Endothelial cell of umbilical vein (primary cell): ENCODE measurements around the gene NKX1-2. TPM values are rescaled to one million over a fixed set of nuclear protein-coding genes. Genes with fewer than 3 reads are reported as not detected.

Experiments used
- BruUV-seq: library from RNA; stranded (reverse); fragments of 400-500 nt; replicated peaks from 2 replicates; lab custom pipeline; 2021; lab: Mats Ljungman, UMichigan
- CTCF ChIA-PET: fragments of 300-600, 350-600 bp; sonication (Branson Sonifier 250); formaldehyde crosslinking; loops from one replicate; lab custom pipeline; 2021; ENCODE audit warnings: antibody characterized with exemption, inconsistent platforms; lab: Charles Lee
- POLR2A ChIA-PET: fragments of 300-600, 350-600 bp; sonication (Branson Sonifier 250); formaldehyde crosslinking; loops from one replicate; lab custom pipeline; 2021; ENCODE audit warnings: antibody characterized with exemption, inconsistent platforms; lab: Charles Lee
- DNase-seq: peaks from one replicate; pipeline ENCODE4 v3.0.0-alpha.2; 2011; ENCODE audit warnings: low read depth, low spot score
- FAIRE-seq: peaks from 2 replicates; lab custom pipeline; 2011; peaks lifted over from hg19 to GRCh38; lab: Jason Lieb, UNC
- H2AFZ ChIP-seq: 2 replicates; pipeline ENCODE4 v1.6.0; 2012; ENCODE audit warnings: low read depth, low read length, control low read depth, inconsistent platforms
- H3K27ac ChIP-seq: 2 replicates; pipeline ENCODE4 v1.5.1; 2011; ENCODE audit warnings: low read depth, mild to moderate bottlenecking, control low read depth, low read length, moderate library complexity; ENCODE audit not compliant: insufficient read depth
- H3K27me3 ChIP-seq, 2 experiments: 2 replicates each; pipeline versions ENCODE4 v1.6.0 to v1.6.1; 2011; ENCODE audit warnings: low read length in 2 of 2, mixed read lengths in 1 of 2; ENCODE audit not compliant: control insufficient read depth in 2 of 2, insufficient read depth in 2 of 2
- H3K36me3 ChIP-seq, 2 experiments: 2 replicates in 1 of 2; 3 replicates in 1 of 2; pipeline ENCODE4 v1.5.1; 2011; ENCODE audit warnings: low read length in 2 of 2, mild to moderate bottlenecking in 1 of 2, moderate library complexity in 1 of 2; ENCODE audit not compliant: control insufficient read depth in 2 of 2, insufficient read depth in 2 of 2; ENCODE audit errors: extremely low read depth in 1 of 2
- H3K4me1 ChIP-seq: 3 replicates; pipeline ENCODE4 v1.5.1; 2011; ENCODE audit warnings: mild to moderate bottlenecking, low read length; ENCODE audit not compliant: control insufficient read depth, insufficient read depth; ENCODE audit errors: extremely low read depth
- H3K4me2 ChIP-seq: 2 replicates; pipeline ENCODE4 v1.6.1; 2011; ENCODE audit warnings: low read length, control low read depth, mixed read lengths; ENCODE audit not compliant: insufficient read depth
- H3K4me3 ChIP-seq, 3 experiments: fragments of 200-600 bp in 1 of 3; sonication (generic), shearing (Covaris generic) in 1 of 3; replicated peaks in 1 of 3; 2 replicates each; pipeline ENCODE4 v1.5.1; 2011 to 2016; ENCODE audit warnings: control low read depth in 3 of 3, low read length in 3 of 3, mild to moderate bottlenecking in 2 of 3, inconsistent platforms in 1 of 3, low read depth in 1 of 3, moderate library complexity in 1 of 3; ENCODE audit not compliant: insufficient read depth in 1 of 3
- H3K79me2 ChIP-seq: 2 replicates; pipeline ENCODE4 v1.6.0; 2012; ENCODE audit warnings: low read length, inconsistent platforms; ENCODE audit not compliant: control insufficient read depth, insufficient read depth
- H3K9ac ChIP-seq: replicated peaks from 2 replicates; pipeline ENCODE3; 2011; ENCODE audit warnings: low read length, control low read depth; ENCODE audit not compliant: insufficient read depth; ENCODE audit errors: extremely low read depth
- H3K9me1 ChIP-seq: replicated peaks from 3 replicates; pipeline ENCODE4 v1.6.0; 2011; ENCODE audit warnings: mild to moderate bottlenecking, low read length; ENCODE audit not compliant: control insufficient read depth, insufficient read depth; ENCODE audit errors: extremely low read depth
- H3K9me3 ChIP-seq: replicated peaks from 2 replicates; pipeline ENCODE4 v1.5.1; 2012; ENCODE audit warnings: low read length, inconsistent platforms; ENCODE audit not compliant: control insufficient read depth, insufficient read depth
- H4K20me1 ChIP-seq: replicated peaks from 2 replicates; pipeline ENCODE3; 2011; ENCODE audit warnings: mild to moderate bottlenecking, low read length; ENCODE audit not compliant: control insufficient read depth, insufficient read depth; ENCODE audit errors: extremely low read depth
- EZH2 ChIP-seq: IDR thresholded peaks from 2 replicates; pipeline ENCODE4 v1.6.1; 2012; ENCODE audit warnings: borderline replicate concordance, low read depth, mild to moderate bottlenecking, moderate library complexity, low read length, inconsistent platforms; ENCODE audit not compliant: severe bottlenecking
- FOS ChIP-seq: IDR thresholded peaks from 2 replicates; pipeline ENCODE4 v1.6.1; 2011; ENCODE audit warnings: mild to moderate bottlenecking, low read length, moderate library complexity, borderline replicate concordance; ENCODE audit not compliant: insufficient read depth
- GATA2 ChIP-seq: IDR thresholded peaks from 2 replicates; pipeline ENCODE4 v1.7.0; 2011; ENCODE audit warnings: low read depth, mild to moderate bottlenecking, moderate library complexity, mixed read lengths, low read length; ENCODE audit not compliant: insufficient read length, insufficient read depth
- JUN ChIP-seq: IDR thresholded peaks from 2 replicates; pipeline ENCODE4 v1.6.1; 2011; ENCODE audit warnings: borderline replicate concordance, low read depth; ENCODE audit not compliant: insufficient read length, insufficient read depth
- MAX ChIP-seq: IDR thresholded peaks from 2 replicates; pipeline ENCODE4 v1.6.1; 2011; ENCODE audit not compliant: insufficient read depth, insufficient read length
- MYC ChIP-seq: IDR thresholded peaks from one replicate; pipeline ENCODE4 v1.6.1; 2011; ENCODE audit warnings: mild to moderate bottlenecking, low read depth, low read length
- POLR2A ChIP-seq: IDR thresholded peaks from 2 replicates; pipeline ENCODE4 v1.6.1; 2012; ENCODE audit warnings: low read depth, mild to moderate bottlenecking, control low read depth, low read length
- POLR2AphosphoS5 ChIP-seq: IDR thresholded peaks from 2 replicates; pipeline ENCODE4 v1.6.1; 2012; ENCODE audit warnings: low read depth, mild to moderate bottlenecking, control low read depth, low read length, moderate library complexity; ENCODE audit not compliant: insufficient read depth
- dilution Hi-C: fragments of 300-500 bp; cut with MboI; formaldehyde crosslinking; loops from one replicate; pipeline ENCODE4 v1.15.0; 2019; ENCODE audit warnings: low sequenced_read_pairs; ENCODE audit not compliant: extremely low pct_ligation_motif_present
- intact Hi-C: fragments of 100-400 bp; cut with micrococcal nuclease; formaldehyde crosslinking; loops from one replicate; pipeline ENCODE4 v1.10.0; 2022
- polyA plus RNA-seq, 4 experiments: library from polyadenylated mRNA; depleted of rRNA in 3 of 4; stranded (reverse) in 3 of 4; unstranded in 1 of 4; fragments of >200 nt; gene quantifications; 2 replicates each; pipeline versions ENCODE4 v1.2.1 to v1.2.3, GENCODE V29; 2011 to 2012; ENCODE audit warnings: missing spikeins in 1 of 4
- total RNA-seq: library from RNA; stranded (reverse); gene quantifications from 2 replicates; pipeline ENCODE4 v1.2.3, GENCODE V29; 2021
- TF ChIP-seq, protein P1 (sequence below), 2 donors: IDR thresholded peaks; 1 replicate in 1 of 2; 2 replicates in 1 of 2; pipeline ENCODE4 v1.5.1; 2011; ENCODE audit warnings: low read length in 2 of 2, mild to moderate bottlenecking in 2 of 2, moderate library complexity in 2 of 2, control low read depth in 1 of 2, inconsistent platforms in 1 of 2, low read depth in 1 of 2; ENCODE audit not compliant: insufficient read depth in 1 of 2; ENCODE audit errors: extremely low read depth in 1 of 2

The NKX1-2 gene
- total and polyA plus RNA-seq, 2 donors (not counting 3 experiments of a cell fraction or from before 2014, with no cell fraction given) = not detected

DNA sequence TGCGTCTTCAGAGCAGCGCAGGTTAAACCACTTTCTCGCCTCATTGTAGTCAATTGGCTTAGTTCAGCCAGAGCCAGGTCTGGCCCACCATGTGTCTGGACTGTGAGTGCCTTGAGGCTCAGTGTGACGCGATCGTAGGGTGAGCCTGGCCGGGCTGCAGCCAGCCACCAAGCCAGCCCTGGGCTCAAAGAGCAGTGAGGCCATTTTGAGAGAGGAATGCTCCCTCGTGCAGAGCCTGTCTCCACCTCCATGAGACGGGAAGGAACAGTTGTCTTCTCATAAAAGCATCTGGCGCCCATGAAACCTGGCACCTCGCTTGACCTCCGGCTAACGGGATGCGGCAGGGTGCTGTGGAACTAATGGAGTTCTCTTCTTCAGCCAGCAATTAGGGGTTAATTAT, 46.3 kb upstream of the NKX1-2 start:
- no peak overlapping the region for H3K4me3 ChIP-seq
- DNase-seq (no peak), FAIRE-seq (no peak)
- no peak overlapping the region for H3K4me2 ChIP-seq
- no peaks in the 10 kb centered on the region for H3K4me1 ChIP-seq
- H3K27ac ChIP-seq = no peak overlapping the region
- H3K27me3 ChIP-seq = no peaks in the 10 kb centered on the region
- dilution Hi-C loops = no loop called here
- CTCF ChIA-PET = no interaction called here
- H3K9ac ChIP-seq = no peak overlapping the region
- no TSS peak for BruUV-seq
- no peaks in the 10 kb centered on the region for H3K36me3 ChIP-seq
- H4K20me1 ChIP-seq = no peaks in the 10 kb centered on the region
- H2AFZ ChIP-seq = no peak overlapping the region
- TF ChIP-seq FOS (no peak), GATA2 (no peak)
- POLR2A ChIA-PET = no interaction called here
- no peaks in the 10 kb centered on the region for H3K9me3 ChIP-seq
- intact Hi-C loops = no loop called here
- no peaks in the 10 kb centered on the region for H3K9me1 ChIP-seq
- H3K79me2 ChIP-seq = no peaks in the 10 kb centered on the region

- no peak overlapping the region for H3K4me3 ChIP-seq
- BruUV-seq = no TSS peak
- H3K79me2 ChIP-seq = no peaks in the 10 kb centered on the region
- no peaks in the 10 kb centered on the region for H3K4me1 ChIP-seq
- CTCF ChIA-PET = no interaction called here
- dilution Hi-C loops (no loop called here), intact Hi-C loops (no loop called here)
- no peak for DNase-seq
- H3K9me3 ChIP-seq = no peaks in the 10 kb centered on the region
- H3K9ac ChIP-seq = no peak overlapping the region
- no peaks in the 10 kb centered on the region for H4K20me1 ChIP-seq
- POLR2A ChIA-PET = no interaction called here
- H3K27me3 ChIP-seq = no peaks in the 10 kb centered on the region
- H3K27ac ChIP-seq = no peak overlapping the region
- FAIRE-seq = no peak
- TF ChIP-seq JUN (no peak), MAX (no peak), EZH2 (no peak), FOS (no peak), MYC (no peak), POLR2A (no peak), GATA2 (no peak), POLR2AphosphoS5 (no peak)
- TF ChIP-seq, protein P1, sequence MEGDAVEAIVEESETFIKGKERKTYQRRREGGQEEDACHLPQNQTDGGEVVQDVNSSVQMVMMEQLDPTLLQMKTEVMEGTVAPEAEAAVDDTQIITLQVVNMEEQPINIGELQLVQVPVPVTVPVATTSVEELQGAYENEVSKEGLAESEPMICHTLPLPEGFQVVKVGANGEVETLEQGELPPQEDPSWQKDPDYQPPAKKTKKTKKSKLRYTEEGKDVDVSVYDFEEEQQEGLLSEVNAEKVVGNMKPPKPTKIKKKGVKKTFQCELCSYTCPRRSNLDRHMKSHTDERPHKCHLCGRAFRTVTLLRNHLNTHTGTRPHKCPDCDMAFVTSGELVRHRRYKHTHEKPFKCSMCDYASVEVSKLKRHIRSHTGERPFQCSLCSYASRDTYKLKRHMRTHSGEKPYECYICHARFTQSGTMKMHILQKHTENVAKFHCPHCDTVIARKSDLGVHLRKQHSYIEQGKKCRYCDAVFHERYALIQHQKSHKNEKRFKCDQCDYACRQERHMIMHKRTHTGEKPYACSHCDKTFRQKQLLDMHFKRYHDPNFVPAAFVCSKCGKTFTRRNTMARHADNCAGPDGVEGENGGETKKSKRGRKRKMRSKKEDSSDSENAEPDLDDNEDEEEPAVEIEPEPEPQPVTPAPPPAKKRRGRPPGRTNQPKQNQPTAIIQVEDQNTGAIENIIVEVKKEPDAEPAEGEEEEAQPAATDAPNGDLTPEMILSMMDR (IDR thresholded peaks at IDR 0.05; ENCODE audit: extremely low read depth in 1 of 2, insufficient read depth in 1 of 2, low read depth in 1 of 2, low read length in 2 of 2) = no peak
- no peak overlapping the region for H3K4me2 ChIP-seq
- no peaks in the 10 kb centered on the region for H3K9me1 ChIP-seq
- no peaks in the 10 kb centered on the region for H3K36me3 ChIP-seq
- H2AFZ ChIP-seq = no peak overlapping the region
These were observed 45.9 kb upstream of the NKX1-2 start for GRCh38 chr10:124495725-124496124.
